HG03439 (cell line): ENCODE results near the gene CDC42BPB.

Experiments
- ATAC-seq: cut with Tn5 transposase; IDR thresholded peaks from one replicate; pipeline ENCODE4 v1.9.1; 2021; ENCODE audit warnings: mild to moderate bottlenecking, moderate library complexity; ENCODE audit not compliant: unreplicated experiment

Gene CDC42BPB

GRCh38 chr14:102885737-102886447, 171.5 kb downstream of the CDC42BPB start:
- no peak for ATAC-seq

GRCh38 chr14:102883554-102883953, 173.8 kb downstream of the CDC42BPB start:
- no peak for ATAC-seq

GRCh38 chr14:102883089-102883541, 174.2 kb downstream of the CDC42BPB start:
- ATAC-seq: no peak
